WTC11 (cell line): ENCODE data around the gene ARHGAP28.

Source experiments
- ATF3 ChIP-seq: sonication (generic); formaldehyde crosslinking; conservative IDR thresholded peaks from 2 replicates; pipeline ENCODE4 v1.8.1; 2022; ENCODE audit warnings: mild to moderate bottlenecking, missing genetic modification reagents
- CTCF ChIP-seq: fragments of 200-600 bp; IDR thresholded peaks from 2 replicates; pipeline ENCODE4 v1.8.0; 2022; ENCODE audit warnings: antibody characterized with exemption
- FOXJ3 ChIP-seq: sonication (generic); formaldehyde crosslinking; IDR thresholded peaks from 2 replicates; pipeline ENCODE4 v1.9.0; 2021; ENCODE audit warnings: missing genetic modification reagents, mild to moderate bottlenecking, borderline replicate concordance
- FOXP1 ChIP-seq: sonication (generic); formaldehyde crosslinking; IDR thresholded peaks from 2 replicates; pipeline ENCODE4 v1.8.0; 2022; ENCODE audit warnings: missing genetic modification reagents, mild to moderate bottlenecking, moderate library complexity, borderline replicate concordance
- GABPB1 ChIP-seq: sonication (generic); formaldehyde crosslinking; IDR thresholded peaks from 2 replicates; pipeline ENCODE4 v1.8.1; 2023; ENCODE audit warnings: mild to moderate bottlenecking, missing genetic modification reagents
- KAT7 ChIP-seq: sonication (generic); formaldehyde crosslinking; IDR thresholded peaks from 2 replicates; pipeline ENCODE4 v1.8.1; 2023; ENCODE audit warnings: missing genetic modification reagents, mild to moderate bottlenecking, borderline replicate concordance
- MLX ChIP-seq: sonication (generic); formaldehyde crosslinking; IDR thresholded peaks from 2 replicates; pipeline ENCODE4 v1.8.1; 2023; ENCODE audit warnings: mild to moderate bottlenecking, missing genetic modification reagents, moderate library complexity
- MYBL2 ChIP-seq: sonication (generic); formaldehyde crosslinking; IDR thresholded peaks from 2 replicates; pipeline ENCODE4 v1.8.1; 2023; ENCODE audit warnings: mild to moderate bottlenecking, moderate library complexity, missing genetic modification reagents
- NFYB ChIP-seq: sonication (generic); formaldehyde crosslinking; conservative IDR thresholded peaks from 2 replicates; pipeline ENCODE4 v1.8.0; 2022; ENCODE audit warnings: low read depth, missing genetic modification reagents
- NR1H2 ChIP-seq: sonication (generic); formaldehyde crosslinking; IDR thresholded peaks from 2 replicates; pipeline ENCODE4 v1.9.0; 2021; ENCODE audit warnings: mild to moderate bottlenecking, moderate library complexity, missing genetic modification reagents
- USF1 ChIP-seq: sonication (generic); formaldehyde crosslinking; IDR thresholded peaks from 2 replicates; pipeline ENCODE4 v1.8.0; 2022; ENCODE audit warnings: mild to moderate bottlenecking, missing genetic modification reagents
- ZNF512 ChIP-seq: sonication (generic); formaldehyde crosslinking; IDR thresholded peaks from 2 replicates; pipeline ENCODE4 v1.8.1; 2022; ENCODE audit warnings: missing genetic modification reagents, borderline replicate concordance

- no peak for TF ChIP-seq NFYB
- no peak for TF ChIP-seq CTCF
- TF ChIP-seq KAT7 (CRISPR knock-in tag), result no peak
- no peak for TF ChIP-seq NR1H2 (CRISPR knock-in tag)
- TF ChIP-seq MYBL2 (CRISPR knock-in tag), result no peak
- no peak for TF ChIP-seq MLX (CRISPR knock-in tag)
- no peak for TF ChIP-seq GABPB1 (CRISPR knock-in tag)
- no peak for TF ChIP-seq FOXP1 (CRISPR knock-in tag)
- no peak for TF ChIP-seq USF1 (CRISPR knock-in tag)
- TF ChIP-seq FOXJ3 (CRISPR knock-in tag), result no peak
- no peak for TF ChIP-seq ZNF512 (CRISPR knock-in tag)
- no peak for TF ChIP-seq ATF3
These were observed 108.4 kb downstream of the ARHGAP28 start for GRCh38 chr18:6837904-6838303.
